CD4-positive, alpha-beta memory T cell (primary cell): ENCODE measurements around the gene IGIP. TPM values are rescaled to one million over a fixed set of nuclear protein-coding genes. Genes with fewer than 3 reads are reported as not detected.
A peak's percentile ranks its signal among the peaks of the same experiment; 100 is the strongest.

ENCODE experiments used
- CTCF ChIA-PET: fragments of 350-600 bp; sonication (Branson Sonifier 250); formaldehyde crosslinking; loops from one replicate; lab custom pipeline; 2021; ENCODE audit warnings: inconsistent platforms; ENCODE audit not compliant: partially characterized antibody; lab: Charles Lee
- POLR2A ChIA-PET: fragments of 350-600 bp; sonication (Branson Sonifier 250); formaldehyde crosslinking; loops from one replicate; lab custom pipeline; 2021; ENCODE audit not compliant: partially characterized antibody; lab: Charles Lee
- DNase-seq, 5 donors: peaks; one replicate each; pipeline versions ENCODE4 v3.0.0 to v3.0.0-alpha.2; 2020 to 2022; ENCODE audit warnings: mixed read lengths in 1 of 5
- H3K27ac ChIP-seq: one replicate; pipeline ENCODE4 v1.7.0; 2013; ENCODE audit warnings: low read depth, low read length
- H3K27me3 ChIP-seq: 2 replicates; pipeline ENCODE4 v1.7.0; 2013; ENCODE audit warnings: mild to moderate bottlenecking, low read length, moderate library complexity; ENCODE audit not compliant: insufficient read depth
- H3K36me3 ChIP-seq: 2 replicates; pipeline ENCODE4 v1.7.0; 2013; ENCODE audit warnings: mild to moderate bottlenecking, low read length, moderate library complexity; ENCODE audit not compliant: insufficient read depth
- H3K4me1 ChIP-seq: 2 replicates; pipeline ENCODE4 v1.7.0; 2013; ENCODE audit warnings: mild to moderate bottlenecking, low read length, moderate library complexity; ENCODE audit not compliant: insufficient read depth
- H3K4me3 ChIP-seq, 2 donors: one replicate each; pipeline ENCODE4 v1.7.0; 2013; ENCODE audit warnings: low read length in 2 of 2, mild to moderate bottlenecking in 1 of 2
- H3K9me3 ChIP-seq, 2 donors: one replicate each; pipeline ENCODE4 v1.7.0; 2013; ENCODE audit warnings: low read length in 2 of 2, control low read depth in 1 of 2; ENCODE audit not compliant: control insufficient read depth in 1 of 2
- H3K27ac Mint-ChIP-seq, 7 donors: one replicate each; pipeline ENCODE4 v1.8.0; 2020 to 2021; ENCODE audit warnings: mixed read lengths in 7 of 7, mild to moderate bottlenecking in 6 of 7, inconsistent platforms in 3 of 7, moderate library complexity in 3 of 7
- H3K27me3 Mint-ChIP-seq, 2 donors: one replicate each; pipeline ENCODE4 v1.8.0; 2020 to 2021; ENCODE audit warnings: mixed read lengths in 2 of 2
- H3K36me3 Mint-ChIP-seq, 2 donors: one replicate each; pipeline ENCODE4 v1.8.0; 2020 to 2021; ENCODE audit warnings: mixed read lengths in 2 of 2, inconsistent platforms in 1 of 2, mild to moderate bottlenecking in 1 of 2
- H3K4me1 Mint-ChIP-seq, 4 donors: one replicate each; pipeline ENCODE4 v1.8.0; 2020 to 2021; ENCODE audit warnings: mixed read lengths in 4 of 4, mild to moderate bottlenecking in 1 of 4
- H3K4me3 Mint-ChIP-seq, 8 donors: one replicate each; pipeline ENCODE4 v1.8.0; 2020 to 2021; ENCODE audit warnings: mixed read lengths in 8 of 8, mild to moderate bottlenecking in 7 of 8, moderate library complexity in 6 of 8, inconsistent platforms in 3 of 8
- H3K9me3 Mint-ChIP-seq, 8 donors: one replicate each; pipeline ENCODE4 v1.8.0; 2020 to 2021; ENCODE audit warnings: mixed read lengths in 8 of 8, mild to moderate bottlenecking in 5 of 8, inconsistent platforms in 3 of 8, moderate library complexity in 1 of 8
- intact Hi-C: fragments of 100-400 bp; cut with micrococcal nuclease; formaldehyde crosslinking; loops from one replicate; pipeline ENCODE4 v1.15.1; 2023
- polyA plus RNA-seq, 2 donors: library from polyadenylated mRNA; unstranded; fragments of 300-500 nt; fragmentation: Illumina TruSeq; gene quantifications; one replicate each; pipeline ENCODE4 v1.2.3, GENCODE V29; 2021
- total RNA-seq, 2 experiments: library from RNA; stranded (reverse); gene quantifications; one replicate each; pipeline ENCODE4 v1.2.3, GENCODE V29; 2021

The IGIP gene
- total and polyA plus RNA-seq, 4 experiments from 2014 or later: 0.27 to 14.9 (median 7.2) TPM

GRCh38 chr5:140166911-140167310 is 41.2 kb downstream of the IGIP start:
- Histone ChIP-seq H3K36me3 (no peaks in the 10 kb centered on the region), H3K27ac (no peak overlapping the region), H3K9me3 (no peaks in the 10 kb centered on the region), H3K27me3 (no peaks in the 10 kb centered on the region), H3K4me1 (no peaks in the 10 kb centered on the region), H3K4me3 (no peak overlapping the region)
- H3K27me3 Mint-ChIP-seq: no peaks in the 10 kb centered on the region
- POLR2A ChIA-PET: no interaction called here
- intact Hi-C loops: no loop called here
- no peaks in the 10 kb centered on the region for H3K4me1 Mint-ChIP-seq
- no peak for DNase-seq
- H3K27ac Mint-ChIP-seq: peak overlapping the region in 1 of 7 donors; percentile 53
- H3K4me3 Mint-ChIP-seq: no peak overlapping the region
- CTCF ChIA-PET: no interaction called here
- H3K36me3 Mint-ChIP-seq: peaks cover 0 to 3% of the 10 kb centered on the region in 2 donors
- no peaks in the 10 kb centered on the region for H3K9me3 Mint-ChIP-seq

- CTCF ChIA-PET: interaction anchor here (1.3 kb wide), 1 partner anchor 14 kb away, joined by 4 read pairs; no protein-coding TSS in a partner anchor
Measured at GRCh38 chr5:140168371-140168770, 42.6 kb downstream of the IGIP start.

GRCh38 chr5:140169410-140169809 is 43.7 kb downstream of the IGIP start:
- no peak for DNase-seq
- Mint-ChIP-seq H3K27me3 (no peaks in the 10 kb centered on the region), H3K4me1 (peaks cover 1 to 7% (median 4%) of the 10 kb centered on the region in 4 donors), H3K27ac (no peak overlapping the region), H3K9me3 (no peaks in the 10 kb centered on the region), H3K36me3 (peaks cover 0 to 3% of the 10 kb centered on the region in 2 donors), H3K4me3 (no peak overlapping the region)
- H3K4me1 ChIP-seq: peaks cover 3% of the 10 kb centered on the region
- no peaks in the 10 kb centered on the region for H3K9me3 ChIP-seq
- H3K27me3 ChIP-seq: no peaks in the 10 kb centered on the region
- no peak overlapping the region for H3K4me3 ChIP-seq
- H3K27ac ChIP-seq: no peak overlapping the region
- ChIA-PET CTCF (interaction anchor here (0.7 to 2.0 kb wide), 4 partner anchors 9 to 96 kb away, joined by 3 to 7 read pairs (median 4); no protein-coding TSS in a partner anchor), POLR2A (no interaction called here)
- intact Hi-C loops: no loop called here
- H3K36me3 ChIP-seq: no peaks in the 10 kb centered on the region

More at GRCh38 chr5:140168371-140168770, 42.6 kb downstream of the IGIP start:
- no peaks in the 10 kb centered on the region for H3K4me1 Mint-ChIP-seq
- Histone ChIP-seq H3K4me3 (no peak overlapping the region), H3K36me3 (no peaks in the 10 kb centered on the region), H3K4me1 (no peaks in the 10 kb centered on the region), H3K27ac (no peak overlapping the region), H3K9me3 (no peaks in the 10 kb centered on the region), H3K27me3 (no peaks in the 10 kb centered on the region)
- peaks cover 0 to 3% of the 10 kb centered on the region in 2 donors for H3K36me3 Mint-ChIP-seq
- POLR2A ChIA-PET: no interaction called here
- H3K4me3 Mint-ChIP-seq: no peak overlapping the region
- H3K9me3 Mint-ChIP-seq: no peaks in the 10 kb centered on the region
- no peaks in the 10 kb centered on the region for H3K27me3 Mint-ChIP-seq
- intact Hi-C loops: no loop called here
- peak overlapping the region in 1 of 7 donors; percentile 52 for H3K27ac Mint-ChIP-seq
- DNase-seq: no peak

- ChIA-PET POLR2A (no interaction called here), CTCF (no interaction called here)
- Histone ChIP-seq H3K27me3 (no peaks in the 10 kb centered on the region), H3K36me3 (no peaks in the 10 kb centered on the region), H3K9me3 (no peaks in the 10 kb centered on the region), H3K4me3 (no peak overlapping the region), H3K4me1 (peaks cover 12% of the 10 kb centered on the region), H3K27ac (no peak overlapping the region)
- no peaks in the 10 kb centered on the region for H3K27me3 Mint-ChIP-seq
- peaks cover 0 to 3% of the 10 kb centered on the region in 2 donors for H3K36me3 Mint-ChIP-seq
- intact Hi-C loops: loop anchor here (10.0 kb wide), 1 partner anchor 182 kb away; no protein-coding TSS in a partner anchor
- no peak overlapping the region for H3K4me3 Mint-ChIP-seq
- peak overlapping the region in 1 of 7 donors; percentile 27 for H3K27ac Mint-ChIP-seq
- no peaks in the 10 kb centered on the region for H3K9me3 Mint-ChIP-seq
- peaks cover 7 to 23% (median 11%) of the 10 kb centered on the region in 4 donors for H3K4me1 Mint-ChIP-seq
- DNase-seq: no peak
Measured at GRCh38 chr5:140172483-140172882, 46.7 kb downstream of the IGIP start.

- Histone ChIP-seq H3K27ac (no peak overlapping the region), H3K4me1 (peaks cover 12% of the 10 kb centered on the region), H3K36me3 (no peaks in the 10 kb centered on the region), H3K9me3 (no peaks in the 10 kb centered on the region), H3K4me3 (no peak overlapping the region), H3K27me3 (no peaks in the 10 kb centered on the region)
- ChIA-PET CTCF (interaction anchor here (0.9 to 1.8 kb wide), 3 partner anchors 30 to 101 kb away, joined by 3 to 6 read pairs (median 5); no protein-coding TSS in a partner anchor), POLR2A (interaction anchor here (0.8 to 2.2 kb wide), 6 partner anchors 21 to 135 kb away, joined by 3 to 20 read pairs (median 4); partner anchors contain the start of gene PURA)
- H3K9me3 Mint-ChIP-seq: no peaks in the 10 kb centered on the region
- H3K4me3 Mint-ChIP-seq: peak overlapping the region; percentile 39 to 97 (median 91)
- no peak for DNase-seq
- H3K27ac Mint-ChIP-seq: peak overlapping the region; percentile 85 to 98 (median 98)
- no peaks in the 10 kb centered on the region for H3K27me3 Mint-ChIP-seq
- intact Hi-C loops: loop anchor here (2.0 to 10.0 kb wide), 3 partner anchors 181 to 537 kb away; partner anchors contain the start of genes APBB3 and SLC35A4
- peaks cover 7 to 23% (median 11%) of the 10 kb centered on the region in 4 donors for H3K4me1 Mint-ChIP-seq
- peaks cover 0 to 3% of the 10 kb centered on the region in 2 donors for H3K36me3 Mint-ChIP-seq
Measured at GRCh38 chr5:140174014-140174413, 48.3 kb downstream of the IGIP start.

GRCh38 chr5:140174465-140175366 is 49.0 kb downstream of the IGIP start, which contains the start of gene CYSTM1:
Gene CYSTM1 (plus strand): TSS chr5:140175188. CDS start chr5:140194466, 19,278 bp downstream.
- Mint-ChIP-seq H3K27me3 (no peaks in the 10 kb centered on the region), H3K4me3 (peak within 1 kb of the TSS; percentile 91 to 97 (median 93)), H3K27ac (peak within 1 kb of the TSS; percentile 92 to 99 (median 98)), H3K36me3 (peaks cover 0 to 3% of the 10 kb centered on the region in 2 donors), H3K4me1 (peaks cover 7 to 23% (median 11%) of the 10 kb centered on the region in 4 donors), H3K9me3 (no peaks in the 10 kb centered on the region)
- Histone ChIP-seq H3K4me3 (peak within 1 kb of the TSS; percentile 74 to 77), H3K27me3 (no peaks in the 10 kb centered on the region), H3K9me3 (no peaks in the 10 kb centered on the region), H3K27ac (peak within 1 kb of the TSS; percentile 89), H3K4me1 (peaks cover 12% of the 10 kb centered on the region), H3K36me3 (no peaks in the 10 kb centered on the region)
- intact Hi-C loops: loop anchor here (1.0 to 10.0 kb wide), 7 partner anchors 17 to 536 kb away; partner anchors contain the start of genes APBB3, PFDN1, PURA and SLC35A4
- peak; percentile 94 to 98 (median 97) for DNase-seq
- ChIA-PET CTCF (interaction anchor here (0.9 to 1.8 kb wide), 5 partner anchors 17 to 102 kb away, joined by 3 to 6 read pairs (median 3); no protein-coding TSS in a partner anchor), POLR2A (interaction anchor here (0.8 to 2.2 kb wide), 9 partner anchors 21 to 1836 kb away, joined by 3 to 20 read pairs (median 3); partner anchors contain the start of genes FAM53C, PFDN1 and PURA)
